Progenitor cell of endocrine pancreas (in vitro differentiated cells): ENCODE results near the gene KAZN. TPM values are rescaled to one million over a fixed set of nuclear protein-coding genes. Genes with fewer than 3 reads are reported as not detected.
"Not testable (repeated sequence)": the region's sequence is repeated elsewhere in the genome, so short reads cannot be mapped to it uniquely, and the experiment has no call there.

Experiments used
- DNase-seq: peaks from one replicate; pipeline ENCODE4 v3.0.0; 2021; ENCODE audit warnings: low spot score; ENCODE audit not compliant: unreplicated experiment
- H3K27ac Mint-ChIP-seq: 2 replicates; pipeline ENCODE4 v1.8.0; 2021; ENCODE audit warnings: mild to moderate bottlenecking, moderate library complexity, mixed read lengths
- H3K27me3 Mint-ChIP-seq: 2 replicates; pipeline ENCODE4 v1.8.0; 2021; ENCODE audit warnings: mixed read lengths
- H3K36me3 Mint-ChIP-seq: 2 replicates; pipeline ENCODE4 v1.8.0; 2022; ENCODE audit warnings: mixed read lengths; ENCODE audit not compliant: insufficient read depth
- H3K4me1 Mint-ChIP-seq: 2 replicates; pipeline ENCODE4 v1.8.0; 2021; ENCODE audit warnings: low read depth, mixed read lengths
- H3K4me3 Mint-ChIP-seq: 2 replicates; pipeline ENCODE4 v1.8.0; 2021; ENCODE audit warnings: low read depth, mild to moderate bottlenecking, moderate library complexity, mixed read lengths
- H3K9me3 Mint-ChIP-seq: 2 replicates; pipeline ENCODE4 v1.8.0; 2021; ENCODE audit warnings: low read depth, mixed read lengths
- CTCF ChIP-seq: fragments of 200-600 bp; sonication (generic); IDR thresholded peaks from one replicate; pipeline ENCODE4 v1.5.0; 2021; ENCODE audit warnings: antibody characterized with exemption, mild to moderate bottlenecking; ENCODE audit not compliant: unreplicated experiment
- total RNA-seq: library from RNA; stranded (reverse); gene quantifications from 2 replicates; pipeline ENCODE4 v1.2.1, GENCODE V29; 2021

KAZN gene
- total RNA-seq, 1 donor from 2014 or later, result 12.9 TPM

GRCh38 chr1:14577261-14577660 lies 21.2 kb upstream of the KAZN start:
- no peak for TF ChIP-seq CTCF
- no peak overlapping the region for H3K27ac Mint-ChIP-seq

GRCh38 chr1:14578156-14578555 lies 20.3 kb upstream of the KAZN start:
- Mint-ChIP-seq H3K4me3 (no peak overlapping the region), H3K4me1 (no peaks in the 10 kb centered on the region), H3K9me3 (peaks cover 5% of the 10 kb centered on the region), H3K27ac (no peak overlapping the region), H3K27me3 (peaks cover 4% of the 10 kb centered on the region), H3K36me3 (no peaks in the 10 kb centered on the region)
- DNase-seq, result no peak
- TF ChIP-seq CTCF, result no peak

More at GRCh38 chr1:14577261-14577660, 21.2 kb upstream of the KAZN start:
- Mint-ChIP-seq H3K27me3 (peaks cover 4% of the 10 kb centered on the region), H3K36me3 (no peaks in the 10 kb centered on the region), H3K4me1 (no peaks in the 10 kb centered on the region), H3K4me3 (no peak overlapping the region), H3K9me3 (peaks cover 5% of the 10 kb centered on the region)
- DNase-seq, result no peak

- H3K27ac Mint-ChIP-seq, H3K36me3 Mint-ChIP-seq, H3K4me1 Mint-ChIP-seq, DNase-seq, H3K9me3 Mint-ChIP-seq, H3K4me3 Mint-ChIP-seq, H3K27me3 Mint-ChIP-seq: not testable (repeated sequence)
These were observed 18.2 kb upstream of the KAZN start for GRCh38 chr1:14580295-14580694.

- no peaks in the 10 kb centered on the region for H3K9me3 Mint-ChIP-seq
- no peaks in the 10 kb centered on the region for H3K36me3 Mint-ChIP-seq
- H3K4me1 Mint-ChIP-seq, result peaks cover 4% of the 10 kb centered on the region
- H3K4me3 Mint-ChIP-seq, result no peak overlapping the region
- no peak for DNase-seq
- H3K27ac Mint-ChIP-seq, result no peak overlapping the region
- no peak for TF ChIP-seq CTCF
- peaks cover 9% of the 10 kb centered on the region for H3K27me3 Mint-ChIP-seq
These were observed 17.5 kb upstream of the KAZN start for GRCh38 chr1:14580986-14581385.

GRCh38 chr1:14583788-14584187 lies 14.7 kb upstream of the KAZN start:
- H3K27ac Mint-ChIP-seq, result no peak overlapping the region
- peaks cover 12% of the 10 kb centered on the region for H3K27me3 Mint-ChIP-seq
- no peak for TF ChIP-seq CTCF
- no peak for DNase-seq
- no peak overlapping the region for H3K4me3 Mint-ChIP-seq
- H3K4me1 Mint-ChIP-seq, result peaks cover 10% of the 10 kb centered on the region
- H3K36me3 Mint-ChIP-seq, result no peaks in the 10 kb centered on the region
- no peaks in the 10 kb centered on the region for H3K9me3 Mint-ChIP-seq

DNA sequence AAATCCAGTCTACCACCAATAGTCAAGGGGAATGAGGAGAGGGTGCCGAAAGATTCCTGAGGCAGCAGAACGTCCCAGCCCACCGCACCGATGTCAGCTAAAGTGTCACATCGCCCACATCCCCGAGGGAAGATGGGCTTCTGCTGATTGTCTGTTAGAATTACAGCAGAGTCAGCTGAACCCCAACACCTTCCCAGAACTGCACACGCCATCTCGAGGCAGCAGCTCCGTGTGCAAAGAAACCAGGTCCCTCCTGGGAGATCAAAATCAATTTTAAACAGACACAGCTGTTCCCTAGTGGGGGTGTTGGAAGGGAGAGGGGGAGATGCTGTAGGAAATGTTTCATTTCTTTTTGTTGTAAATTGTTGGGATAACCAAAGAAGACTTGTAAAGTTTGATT lies 12.8 kb upstream of the KAZN start:
- Mint-ChIP-seq H3K9me3 (no peaks in the 10 kb centered on the region), H3K36me3 (no peaks in the 10 kb centered on the region), H3K4me3 (no peak overlapping the region), H3K27me3 (peaks cover 16% of the 10 kb centered on the region), H3K4me1 (peaks cover 10% of the 10 kb centered on the region), H3K27ac (no peak overlapping the region)
- no peak for TF ChIP-seq CTCF
- no peak for DNase-seq
